Measurements from ENCODE around the gene DNAJB4. TPM values are rescaled to one million over a fixed set of nuclear protein-coding genes. Genes with fewer than 3 reads are reported as not detected.

Gene DNAJB4
- total RNA-seq, 1 donor from 2014 or later, result 40.6 TPM

GRCh38 chr1:77975386-77975785 is 29.4 kb upstream of the DNAJB4 start:
- H3K4me3 ChIP-seq, result peak overlapping the region; percentile 100
- peaks cover 98% of the 10 kb centered on the region for H3K79me2 ChIP-seq (ENCODE audit: low read depth)
- peaks cover 6% of the 10 kb centered on the region for H3K27me3 Mint-ChIP-seq (ENCODE audit: insufficient read depth, low read depth)
- H3K4me2 ChIP-seq, result peak overlapping the region; percentile 98
- H3K4me1 Mint-ChIP-seq, result peaks cover 15% of the 10 kb centered on the region
- H3K27me3 ChIP-seq, result no peaks in the 10 kb centered on the region
- H2AFZ ChIP-seq (replicated peaks), result no peak overlapping the region
- no peak overlapping the region for H3K27ac ChIP-seq
- DNase-seq (ENCODE audit: low spot score), result no peak
- peaks cover 5% of the 10 kb centered on the region for H3K9me3 Mint-ChIP-seq
- no peak overlapping the region for H3K27ac Mint-ChIP-seq
- H3K9me3 ChIP-seq (ENCODE audit: low read depth), result no peaks in the 10 kb centered on the region
- TF ChIP-seq, protein P1, sequence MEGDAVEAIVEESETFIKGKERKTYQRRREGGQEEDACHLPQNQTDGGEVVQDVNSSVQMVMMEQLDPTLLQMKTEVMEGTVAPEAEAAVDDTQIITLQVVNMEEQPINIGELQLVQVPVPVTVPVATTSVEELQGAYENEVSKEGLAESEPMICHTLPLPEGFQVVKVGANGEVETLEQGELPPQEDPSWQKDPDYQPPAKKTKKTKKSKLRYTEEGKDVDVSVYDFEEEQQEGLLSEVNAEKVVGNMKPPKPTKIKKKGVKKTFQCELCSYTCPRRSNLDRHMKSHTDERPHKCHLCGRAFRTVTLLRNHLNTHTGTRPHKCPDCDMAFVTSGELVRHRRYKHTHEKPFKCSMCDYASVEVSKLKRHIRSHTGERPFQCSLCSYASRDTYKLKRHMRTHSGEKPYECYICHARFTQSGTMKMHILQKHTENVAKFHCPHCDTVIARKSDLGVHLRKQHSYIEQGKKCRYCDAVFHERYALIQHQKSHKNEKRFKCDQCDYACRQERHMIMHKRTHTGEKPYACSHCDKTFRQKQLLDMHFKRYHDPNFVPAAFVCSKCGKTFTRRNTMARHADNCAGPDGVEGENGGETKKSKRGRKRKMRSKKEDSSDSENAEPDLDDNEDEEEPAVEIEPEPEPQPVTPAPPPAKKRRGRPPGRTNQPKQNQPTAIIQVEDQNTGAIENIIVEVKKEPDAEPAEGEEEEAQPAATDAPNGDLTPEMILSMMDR (IDR thresholded peaks at IDR 0.05), result no peak
- TF ChIP-seq EZH2phosphoT487 (IDR thresholded peaks at IDR 0.05), result no peak
- TF ChIP-seq EZH2 (IDR thresholded peaks at IDR 0.05), result no peak
- peak overlapping the region; percentile 15 for H3K9ac ChIP-seq
- H3K36me3 Mint-ChIP-seq, result peaks cover 33% of the 10 kb centered on the region
- peaks cover 83% of the 10 kb centered on the region for H4K20me1 ChIP-seq (ENCODE audit: low read depth)
- H3K4me1 ChIP-seq, result peaks cover 20% of the 10 kb centered on the region
- H3K4me3 Mint-ChIP-seq, result peak overlapping the region; percentile 75
- H3F3A ChIP-seq (ENCODE audit: low read depth), result peaks cover 29% of the 10 kb centered on the region
- peaks cover 14% of the 10 kb centered on the region for H3K36me3 ChIP-seq

DNA sequence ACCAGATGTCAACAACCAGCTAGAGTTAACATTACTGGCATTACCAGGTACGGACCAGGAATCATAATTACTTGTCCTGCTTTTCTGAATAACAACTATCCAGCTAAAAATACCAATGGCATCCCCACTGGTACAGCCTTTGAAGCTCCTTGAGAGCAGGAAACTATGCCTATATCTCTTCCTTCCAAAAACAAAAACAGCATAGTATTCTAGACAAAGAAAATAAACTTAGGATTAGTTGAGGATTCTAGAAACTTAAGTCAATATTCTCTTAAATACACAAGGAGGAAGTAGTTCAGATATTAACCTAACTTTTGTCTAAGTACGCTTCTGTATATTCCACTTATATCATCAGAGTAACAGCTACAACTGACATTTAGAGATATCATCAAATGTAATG is 28.8 kb upstream of the DNAJB4 start:
- no peak overlapping the region for H3K27ac ChIP-seq
- H3K27ac Mint-ChIP-seq, result no peak overlapping the region
- peaks cover 33% of the 10 kb centered on the region for H3K36me3 Mint-ChIP-seq
- peaks cover 29% of the 10 kb centered on the region for H3F3A ChIP-seq (ENCODE audit: low read depth)
- H3K4me1 ChIP-seq, result peaks cover 25% of the 10 kb centered on the region
- H3K4me2 ChIP-seq, result peak overlapping the region; percentile 98
- peaks cover 14% of the 10 kb centered on the region for H3K36me3 ChIP-seq
- no peaks in the 10 kb centered on the region for H3K27me3 ChIP-seq
- H3K4me1 Mint-ChIP-seq, result peaks cover 19% of the 10 kb centered on the region
- peak overlapping the region; percentile 15 for H3K9ac ChIP-seq
- peak overlapping the region; percentile 100 for H3K4me3 ChIP-seq
- H3K9me3 Mint-ChIP-seq, result peaks cover 5% of the 10 kb centered on the region
- H3K79me2 ChIP-seq (ENCODE audit: low read depth), result peaks cover 98% of the 10 kb centered on the region
- no peak for DNase-seq (ENCODE audit: low spot score)
- no peak overlapping the region for H2AFZ ChIP-seq (replicated peaks)
- peaks cover 83% of the 10 kb centered on the region for H4K20me1 ChIP-seq (ENCODE audit: low read depth)
- no peak for TF ChIP-seq EZH2phosphoT487 (IDR thresholded peaks at IDR 0.05)
- TF ChIP-seq, protein P1 (IDR thresholded peaks at IDR 0.05), result no peak
- no peak for TF ChIP-seq EZH2 (IDR thresholded peaks at IDR 0.05)
- H3K27me3 Mint-ChIP-seq (ENCODE audit: insufficient read depth, low read depth), result peaks cover 6% of the 10 kb centered on the region
- H3K4me3 Mint-ChIP-seq, result peak overlapping the region; percentile 75
- H3K9me3 ChIP-seq (ENCODE audit: low read depth), result no peaks in the 10 kb centered on the region

- Histone ChIP-seq H2AFZ (replicated peaks) (no peak overlapping the region), H3K27me3 (no peaks in the 10 kb centered on the region), H3K4me3 (peak overlapping the region; percentile 100), H3K4me2 (peak overlapping the region; percentile 98), H4K20me1 (ENCODE audit: low read depth) (peaks cover 83% of the 10 kb centered on the region), H3K9me3 (ENCODE audit: low read depth) (no peaks in the 10 kb centered on the region), H3K4me1 (peaks cover 31% of the 10 kb centered on the region), H3K9ac (peak overlapping the region; percentile 98), H3K27ac (no peak overlapping the region), H3F3A (ENCODE audit: low read depth) (peaks cover 35% of the 10 kb centered on the region), H3K79me2 (ENCODE audit: low read depth) (peaks cover 98% of the 10 kb centered on the region), H3K36me3 (peaks cover 14% of the 10 kb centered on the region)
- no peak overlapping the region for H3K27ac Mint-ChIP-seq
- H3K27me3 Mint-ChIP-seq (ENCODE audit: insufficient read depth, low read depth), result peaks cover 6% of the 10 kb centered on the region
- H3K36me3 Mint-ChIP-seq, result peaks cover 29% of the 10 kb centered on the region
- H3K4me3 Mint-ChIP-seq, result no peak overlapping the region
- TF ChIP-seq, protein P1 (IDR thresholded peaks at IDR 0.05), result no peak
- TF ChIP-seq EZH2phosphoT487 (IDR thresholded peaks at IDR 0.05), result no peak
- peak; percentile 18 for DNase-seq (ENCODE audit: low spot score)
- H3K4me1 Mint-ChIP-seq, result peaks cover 21% of the 10 kb centered on the region
- peaks cover 5% of the 10 kb centered on the region for H3K9me3 Mint-ChIP-seq
These were observed 28.2 kb upstream of the DNAJB4 start for GRCh38 chr1:77976433-77977076.
